ENCODE data around the gene CSRP1.

GRCh38 chr1:201434266-201434665 is 72.7 kb downstream of the CSRP1 start:
- no peak for TF ChIP-seq SP1 (CRISPR knock-in tag; conservative IDR thresholded peaks at IDR 0.05)
- TF ChIP-seq, protein P1, sequence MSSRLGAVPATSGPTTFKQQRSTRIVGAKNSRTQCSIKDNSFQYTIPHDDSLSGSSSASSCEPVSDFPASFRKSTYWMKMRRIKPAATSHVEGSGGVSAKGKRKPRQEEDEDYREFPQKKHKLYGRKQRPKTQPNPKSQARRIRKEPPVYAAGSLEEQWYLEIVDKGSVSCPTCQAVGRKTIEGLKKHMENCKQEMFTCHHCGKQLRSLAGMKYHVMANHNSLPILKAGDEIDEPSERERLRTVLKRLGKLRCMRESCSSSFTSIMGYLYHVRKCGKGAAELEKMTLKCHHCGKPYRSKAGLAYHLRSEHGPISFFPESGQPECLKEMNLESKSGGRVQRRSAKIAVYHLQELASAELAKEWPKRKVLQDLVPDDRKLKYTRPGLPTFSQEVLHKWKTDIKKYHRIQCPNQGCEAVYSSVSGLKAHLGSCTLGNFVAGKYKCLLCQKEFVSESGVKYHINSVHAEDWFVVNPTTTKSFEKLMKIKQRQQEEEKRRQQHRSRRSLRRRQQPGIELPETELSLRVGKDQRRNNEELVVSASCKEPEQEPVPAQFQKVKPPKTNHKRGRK (CRISPR knock-in tag; IDR thresholded peaks at IDR 0.05; ENCODE audit: borderline replicate concordance): no peak
- TF ChIP-seq, protein P2, sequence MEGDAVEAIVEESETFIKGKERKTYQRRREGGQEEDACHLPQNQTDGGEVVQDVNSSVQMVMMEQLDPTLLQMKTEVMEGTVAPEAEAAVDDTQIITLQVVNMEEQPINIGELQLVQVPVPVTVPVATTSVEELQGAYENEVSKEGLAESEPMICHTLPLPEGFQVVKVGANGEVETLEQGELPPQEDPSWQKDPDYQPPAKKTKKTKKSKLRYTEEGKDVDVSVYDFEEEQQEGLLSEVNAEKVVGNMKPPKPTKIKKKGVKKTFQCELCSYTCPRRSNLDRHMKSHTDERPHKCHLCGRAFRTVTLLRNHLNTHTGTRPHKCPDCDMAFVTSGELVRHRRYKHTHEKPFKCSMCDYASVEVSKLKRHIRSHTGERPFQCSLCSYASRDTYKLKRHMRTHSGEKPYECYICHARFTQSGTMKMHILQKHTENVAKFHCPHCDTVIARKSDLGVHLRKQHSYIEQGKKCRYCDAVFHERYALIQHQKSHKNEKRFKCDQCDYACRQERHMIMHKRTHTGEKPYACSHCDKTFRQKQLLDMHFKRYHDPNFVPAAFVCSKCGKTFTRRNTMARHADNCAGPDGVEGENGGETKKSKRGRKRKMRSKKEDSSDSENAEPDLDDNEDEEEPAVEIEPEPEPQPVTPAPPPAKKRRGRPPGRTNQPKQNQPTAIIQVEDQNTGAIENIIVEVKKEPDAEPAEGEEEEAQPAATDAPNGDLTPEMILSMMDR (IDR thresholded peaks at IDR 0.05): no peak
- TF ChIP-seq ZNF232 (CRISPR knock-in tag; IDR thresholded peaks at IDR 0.05): no peak
- no peak for TF ChIP-seq NR1H2 (CRISPR knock-in tag; IDR thresholded peaks at IDR 0.05)
- TF ChIP-seq JUN (CRISPR knock-in tag; IDR thresholded peaks at IDR 0.05): no peak
- TF ChIP-seq STAT6 (CRISPR knock-in tag; conservative IDR thresholded peaks at IDR 0.05; ENCODE audit: low read depth): no peak
- no peak for TF ChIP-seq NR3C1 (CRISPR knock-in tag; conservative IDR thresholded peaks at IDR 0.05; ENCODE audit: low read depth)
- no peak for TF ChIP-seq NFYB (CRISPR knock-in tag; conservative IDR thresholded peaks at IDR 0.05; ENCODE audit: low read depth)
- TF ChIP-seq, protein P3, sequence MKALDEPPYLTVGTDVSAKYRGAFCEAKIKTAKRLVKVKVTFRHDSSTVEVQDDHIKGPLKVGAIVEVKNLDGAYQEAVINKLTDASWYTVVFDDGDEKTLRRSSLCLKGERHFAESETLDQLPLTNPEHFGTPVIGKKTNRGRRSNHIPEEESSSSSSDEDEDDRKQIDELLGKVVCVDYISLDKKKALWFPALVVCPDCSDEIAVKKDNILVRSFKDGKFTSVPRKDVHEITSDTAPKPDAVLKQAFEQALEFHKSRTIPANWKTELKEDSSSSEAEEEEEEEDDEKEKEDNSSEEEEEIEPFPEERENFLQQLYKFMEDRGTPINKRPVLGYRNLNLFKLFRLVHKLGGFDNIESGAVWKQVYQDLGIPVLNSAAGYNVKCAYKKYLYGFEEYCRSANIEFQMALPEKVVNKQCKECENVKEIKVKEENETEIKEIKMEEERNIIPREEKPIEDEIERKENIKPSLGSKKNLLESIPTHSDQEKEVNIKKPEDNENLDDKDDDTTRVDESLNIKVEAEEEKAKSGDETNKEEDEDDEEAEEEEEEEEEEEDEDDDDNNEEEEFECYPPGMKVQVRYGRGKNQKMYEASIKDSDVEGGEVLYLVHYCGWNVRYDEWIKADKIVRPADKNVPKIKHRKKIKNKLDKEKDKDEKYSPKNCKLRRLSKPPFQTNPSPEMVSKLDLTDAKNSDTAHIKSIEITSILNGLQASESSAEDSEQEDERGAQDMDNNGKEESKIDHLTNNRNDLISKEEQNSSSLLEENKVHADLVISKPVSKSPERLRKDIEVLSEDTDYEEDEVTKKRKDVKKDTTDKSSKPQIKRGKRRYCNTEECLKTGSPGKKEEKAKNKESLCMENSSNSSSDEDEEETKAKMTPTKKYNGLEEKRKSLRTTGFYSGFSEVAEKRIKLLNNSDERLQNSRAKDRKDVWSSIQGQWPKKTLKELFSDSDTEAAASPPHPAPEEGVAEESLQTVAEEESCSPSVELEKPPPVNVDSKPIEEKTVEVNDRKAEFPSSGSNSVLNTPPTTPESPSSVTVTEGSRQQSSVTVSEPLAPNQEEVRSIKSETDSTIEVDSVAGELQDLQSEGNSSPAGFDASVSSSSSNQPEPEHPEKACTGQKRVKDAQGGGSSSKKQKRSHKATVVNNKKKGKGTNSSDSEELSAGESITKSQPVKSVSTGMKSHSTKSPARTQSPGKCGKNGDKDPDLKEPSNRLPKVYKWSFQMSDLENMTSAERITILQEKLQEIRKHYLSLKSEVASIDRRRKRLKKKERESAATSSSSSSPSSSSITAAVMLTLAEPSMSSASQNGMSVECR (CRISPR knock-in tag; IDR thresholded peaks at IDR 0.05; ENCODE audit: borderline replicate concordance): no peak
- TF ChIP-seq NR2C2 (CRISPR knock-in tag; IDR thresholded peaks at IDR 0.05): no peak
- no peak for TF ChIP-seq ZBTB43 (CRISPR knock-in tag; IDR thresholded peaks at IDR 0.05)
